OCI-LY7 (cell line): ENCODE data around the gene PC. TPM values are rescaled to one million over a fixed set of nuclear protein-coding genes. Genes with fewer than 3 reads are reported as not detected.

ENCODE experiments used
- BruUV-seq: library from RNA; stranded (reverse); fragments of 400-500 nt; replicated peaks from 2 replicates; lab custom pipeline; 2021; lab: Mats Ljungman, UMichigan
- CTCF ChIA-PET: fragments of 300-600 bp; sonication (Branson Sonifier 250); formaldehyde crosslinking; loops from one replicate; lab custom pipeline; 2022; ENCODE audit warnings: antibody characterized with exemption; ENCODE audit not compliant: unreplicated experiment; lab: Charles Lee
- POLR2A ChIA-PET: fragments of 300-600 bp; sonication (Branson Sonifier 250); formaldehyde crosslinking; loops from one replicate; lab custom pipeline; 2022; ENCODE audit warnings: antibody characterized with exemption; lab: Charles Lee
- DNase-seq: peaks from one replicate; pipeline ENCODE4 v3.0.0-alpha.2; 2015; ENCODE audit warnings: low spot score
- H2AFZ ChIP-seq: fragments of 200-600 bp; sonication (generic), shearing (Covaris generic); 2 replicates; pipeline ENCODE4 v1.6.1; 2014; ENCODE audit warnings: mild to moderate bottlenecking, antibody characterized with exemption, low read length, moderate library complexity
- H3K27ac ChIP-seq: fragments of 200-600 bp; sonication (generic); 2 replicates; pipeline ENCODE4 v1.5.1; 2014; ENCODE audit warnings: mixed run types, low read depth, mild to moderate bottlenecking, moderate library complexity, low read length, inconsistent platforms; ENCODE audit not compliant: poor library complexity, severe bottlenecking
- H3K36me3 ChIP-seq: fragments of 200-600 bp; sonication (generic); 2 replicates; pipeline ENCODE4 v1.6.1; 2014; ENCODE audit warnings: mild to moderate bottlenecking, antibody characterized with exemption, low read length, moderate library complexity, mixed read lengths; ENCODE audit not compliant: insufficient read depth
- H3K4me1 ChIP-seq: fragments of 200-600 bp; sonication (generic); 2 replicates; pipeline ENCODE4 v1.5.1; 2014; ENCODE audit warnings: mild to moderate bottlenecking, low read length; ENCODE audit not compliant: insufficient read depth, poor library complexity, severe bottlenecking
- H3K4me2 ChIP-seq: fragments of 200-600 bp; sonication (generic); 2 replicates; pipeline ENCODE4 v1.6.1; 2014; ENCODE audit warnings: mild to moderate bottlenecking, low read length
- H3K4me3 ChIP-seq: fragments of 200-600 bp; sonication (generic); 2 replicates; pipeline ENCODE4 v1.5.1; 2014; ENCODE audit warnings: mild to moderate bottlenecking, low read depth, low read length; ENCODE audit not compliant: poor library complexity, severe bottlenecking
- H3K79me2 ChIP-seq: fragments of 200-600 bp; sonication (generic); 2 replicates; pipeline ENCODE4 v1.6.1; 2016; ENCODE audit warnings: low read depth, mild to moderate bottlenecking, low read length, moderate library complexity, mixed read lengths; ENCODE audit not compliant: insufficient read depth
- H3K9me2 ChIP-seq: fragments of 200-600 bp; sonication (generic); 2 replicates; pipeline ENCODE4 v1.6.1; 2016; ENCODE audit warnings: mild to moderate bottlenecking, low read length, mixed read lengths; ENCODE audit not compliant: insufficient read depth
- H3K9me3 ChIP-seq: fragments of 200-600 bp; sonication (generic); 2 replicates; pipeline ENCODE4 v1.6.1; 2014; ENCODE audit warnings: mild to moderate bottlenecking, mixed run types, low read length, mixed read lengths
- H4K20me1 ChIP-seq: fragments of 200-600 bp; sonication (generic); 2 replicates; pipeline ENCODE4 v1.6.1; 2014; ENCODE audit warnings: mild to moderate bottlenecking, antibody characterized with exemption, low read length, moderate library complexity, mixed read lengths; ENCODE audit not compliant: insufficient read depth
- EZH2phosphoT487 ChIP-seq: fragments of 200-600 bp; sonication (generic); IDR thresholded peaks from 2 replicates; pipeline ENCODE4 v1.6.1; 2018; ENCODE audit warnings: low read depth, borderline replicate concordance, mild to moderate bottlenecking, mixed run types, antibody characterized with exemption, low read length, moderate library complexity, mixed read lengths
- intact Hi-C: fragments of 100-400 bp; cut with micrococcal nuclease; formaldehyde crosslinking; loops from one replicate; pipeline ENCODE4 v1.10.0; 2022; ENCODE audit not compliant: unreplicated experiment
- total RNA-seq, 2 experiments: library from RNA; depleted of rRNA in 1 of 2; stranded (reverse); fragments of >200 nt in 1 of 2; shearing (Covaris generic) in 1 of 2; gene quantifications; 2 replicates each; pipeline ENCODE4 v1.2.3, GENCODE V29; 2014 to 2022
- TF ChIP-seq, protein P1 (sequence below): fragments of 200-600 bp; sonication (generic); conservative IDR thresholded peaks from 2 replicates; pipeline ENCODE4 v1.5.1; 2014; ENCODE audit warnings: mild to moderate bottlenecking, antibody characterized with exemption, low read length, moderate library complexity, mixed read lengths

The PC gene
- total RNA-seq, 2 experiments from 2014 or later: 10.4 to 12.7 TPM

DNA sequence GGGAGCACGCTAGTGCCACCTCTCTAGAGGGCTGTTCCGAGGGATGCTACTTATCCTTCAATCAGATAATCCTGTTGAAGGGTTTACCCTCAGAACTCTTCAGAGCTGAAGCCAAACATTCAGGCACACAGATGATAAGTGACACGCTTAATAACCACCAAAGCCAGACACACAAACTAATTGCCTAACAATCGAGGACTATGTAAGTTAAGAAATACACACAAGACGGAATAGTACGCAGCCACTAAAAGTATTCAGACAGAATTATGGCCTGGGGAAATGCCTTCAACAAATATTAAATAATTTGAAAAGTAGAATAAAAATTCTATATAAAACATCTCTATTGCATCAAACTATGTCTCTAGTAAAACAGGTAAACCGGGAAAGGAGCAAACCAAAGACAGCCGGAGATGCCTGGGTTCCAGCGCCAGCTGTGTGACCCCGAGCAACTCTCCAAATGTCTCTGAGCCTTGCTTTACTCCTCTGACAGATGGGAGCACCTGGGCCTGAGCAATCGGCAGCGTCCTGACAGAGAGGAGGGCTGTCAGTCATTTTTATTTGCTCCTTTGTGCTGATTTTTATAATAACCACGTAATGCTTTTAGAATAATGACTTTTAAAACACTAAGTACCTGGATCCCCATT is 90.0 kb downstream of the PC start:
- H3K79me2 ChIP-seq: no peaks in the 10 kb centered on the region
- TF ChIP-seq EZH2phosphoT487: no peak
- TF ChIP-seq, protein P1, sequence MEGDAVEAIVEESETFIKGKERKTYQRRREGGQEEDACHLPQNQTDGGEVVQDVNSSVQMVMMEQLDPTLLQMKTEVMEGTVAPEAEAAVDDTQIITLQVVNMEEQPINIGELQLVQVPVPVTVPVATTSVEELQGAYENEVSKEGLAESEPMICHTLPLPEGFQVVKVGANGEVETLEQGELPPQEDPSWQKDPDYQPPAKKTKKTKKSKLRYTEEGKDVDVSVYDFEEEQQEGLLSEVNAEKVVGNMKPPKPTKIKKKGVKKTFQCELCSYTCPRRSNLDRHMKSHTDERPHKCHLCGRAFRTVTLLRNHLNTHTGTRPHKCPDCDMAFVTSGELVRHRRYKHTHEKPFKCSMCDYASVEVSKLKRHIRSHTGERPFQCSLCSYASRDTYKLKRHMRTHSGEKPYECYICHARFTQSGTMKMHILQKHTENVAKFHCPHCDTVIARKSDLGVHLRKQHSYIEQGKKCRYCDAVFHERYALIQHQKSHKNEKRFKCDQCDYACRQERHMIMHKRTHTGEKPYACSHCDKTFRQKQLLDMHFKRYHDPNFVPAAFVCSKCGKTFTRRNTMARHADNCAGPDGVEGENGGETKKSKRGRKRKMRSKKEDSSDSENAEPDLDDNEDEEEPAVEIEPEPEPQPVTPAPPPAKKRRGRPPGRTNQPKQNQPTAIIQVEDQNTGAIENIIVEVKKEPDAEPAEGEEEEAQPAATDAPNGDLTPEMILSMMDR: no peak
- no peaks in the 10 kb centered on the region for H3K9me3 ChIP-seq
- intact Hi-C loops: loop anchor here (1.0 kb wide), 1 partner anchor 174 kb away; no protein-coding TSS in a partner anchor
- peak overlapping the region; percentile 70; the same call in 1 of the 2 replicates for H2AFZ ChIP-seq
- peak overlapping the region; percentile 60 for H3K4me2 ChIP-seq
- no peaks in the 10 kb centered on the region for H3K36me3 ChIP-seq
- H4K20me1 ChIP-seq: no peaks in the 10 kb centered on the region
- ChIA-PET CTCF (interaction anchor here (0.6 kb wide), 1 partner anchor 12 kb away, joined by 3 read pairs; no protein-coding TSS in a partner anchor), POLR2A (interaction anchor here (1.4 to 1.6 kb wide), 2 partner anchors 13 to 159 kb away, joined by 3 to 4 read pairs; no protein-coding TSS in a partner anchor)
- no peaks in the 10 kb centered on the region for H3K9me2 ChIP-seq
- DNase-seq: no peak
- no peak overlapping the region for H3K27ac ChIP-seq
- no TSS peak for BruUV-seq
- peak overlapping the region; percentile 12 for H3K4me3 ChIP-seq
- H3K4me1 ChIP-seq: peaks cover 59% of the 10 kb centered on the region

DNA sequence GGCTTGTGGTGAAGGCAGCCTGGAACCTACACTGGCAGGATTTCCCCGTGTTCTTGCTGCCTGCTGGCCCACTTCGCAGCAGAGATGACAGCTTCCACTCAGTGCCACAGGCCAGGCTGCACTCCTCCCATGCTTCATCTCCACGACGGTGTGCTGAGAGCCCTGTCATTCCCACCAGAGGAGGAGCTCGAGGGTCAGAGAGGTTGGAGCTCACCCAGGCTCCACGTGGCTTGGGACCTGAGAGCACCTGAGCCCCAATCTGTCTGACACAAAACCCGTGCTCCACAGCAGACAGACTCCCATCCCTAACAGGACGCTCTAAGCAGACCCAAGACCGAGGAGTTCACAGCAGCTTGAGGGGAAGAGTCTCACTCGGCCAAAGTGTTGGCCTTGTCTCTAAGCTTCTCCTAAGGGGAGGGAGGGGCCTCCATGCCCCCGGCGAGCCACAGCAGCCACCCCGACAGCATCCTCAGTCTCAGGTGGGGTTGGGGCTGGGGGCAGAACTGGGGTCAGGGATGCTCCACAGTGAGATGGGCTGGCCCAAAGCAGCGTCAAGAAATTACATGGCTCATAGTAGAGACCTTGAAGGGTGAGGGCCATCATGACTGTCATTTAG is 90.7 kb downstream of the PC start:
- Histone ChIP-seq H3K36me3 (no peaks in the 10 kb centered on the region), H3K4me1 (peaks cover 59% of the 10 kb centered on the region), H4K20me1 (no peaks in the 10 kb centered on the region), H3K4me3 (no peak overlapping the region), H3K27ac (no peak overlapping the region), H2AFZ (no peak overlapping the region), H3K9me2 (no peaks in the 10 kb centered on the region), H3K9me3 (no peaks in the 10 kb centered on the region), H3K4me2 (no peak overlapping the region), H3K79me2 (no peaks in the 10 kb centered on the region)
- DNase-seq: no peak
- ChIA-PET CTCF (no interaction called here), POLR2A (interaction anchor here (1.2 to 1.6 kb wide), 3 partner anchors 11 to 160 kb away, joined by 3 to 4 read pairs (median 3); no protein-coding TSS in a partner anchor)
- TF ChIP-seq, protein P1: peak; percentile 27; the same call in 1 of the 2 replicates
- no peak for TF ChIP-seq EZH2phosphoT487
- intact Hi-C loops: loop anchor here (1.0 kb wide), 1 partner anchor 173 kb away; no protein-coding TSS in a partner anchor
- BruUV-seq: no TSS peak
